ENCODE measurements around the gene SLC12A1.

- TF ChIP-seq CTCF (IDR thresholded peaks at IDR 0.05) = no peak
- TF ChIP-seq POLR2A (IDR thresholded peaks at IDR 0.05) = no peak
These were observed 112.0 kb downstream of the SLC12A1 start for GRCh38 chr15:48318131-48318530.

Measured in Peyer's patch (tissue), 4 donors.